Right cardiac atrium (tissue), 5 donors: Measurements from ENCODE around the gene UTP15. TPM values are rescaled to one million over a fixed set of nuclear protein-coding genes. Genes with fewer than 3 reads are reported as not detected.
A peak's percentile ranks its signal among the peaks of the same experiment; 100 is the strongest.

Experiments
- ATAC-seq, 2 donors: fragments of 200-7000 bp; cut with Tn5 transposase; one replicate each; pipeline versions ENCODE4 v1.8.0 to v1.9.1; 2020; ENCODE audit warnings: moderate library complexity in 2 of 2, mild to moderate bottlenecking in 1 of 2
- DNase-seq, 3 donors: peaks; one replicate each; pipeline ENCODE4 v3.0.0-alpha.2; 2020
- H3K27ac ChIP-seq: one replicate; pipeline ENCODE4 v1.5.1; 2013; ENCODE audit warnings: mild to moderate bottlenecking, low read length, control low read depth, moderate library complexity
- H3K27me3 ChIP-seq: one replicate; pipeline ENCODE4 v1.6.1; 2013; ENCODE audit not compliant: control insufficient read depth, insufficient read depth
- H3K4me1 ChIP-seq: one replicate; pipeline ENCODE4 v1.6.1; 2013; ENCODE audit warnings: low read length; ENCODE audit not compliant: control insufficient read depth, insufficient read depth
- H3K4me3 ChIP-seq: one replicate; pipeline ENCODE4 v1.5.1; 2013; ENCODE audit warnings: low read length, control low read depth
- H3K9me3 ChIP-seq: one replicate; pipeline ENCODE4 v1.6.1; 2013; ENCODE audit warnings: low read length; ENCODE audit not compliant: control insufficient read depth
- WGBS: extraction: QIAGEN DNeasy Blood & Tissue Kit; methylation state at CpG from one replicate; pipeline ENCODE4 v1.1.7; 2013; 5-methylcytosine and 5-hydroxymethylcytosine counted together
- intact Hi-C, 4 donors: fragments of 100-400 bp; cut with DNase I; formaldehyde crosslinking; loops; one replicate each; pipeline versions ENCODE4 v1.11.0 to v1.14.0; 2022 to 2023
- polyA plus RNA-seq: library from polyadenylated mRNA; stranded (reverse); fragments of 200-250 nt; gene quantifications from one replicate; pipeline ENCODE4 v1.2.3, GENCODE V29; 2013
- total RNA-seq, 4 donors: library from RNA; stranded (reverse); fragmentation: NEBNext Ultra II Directional; extraction: Animal tissue kit (Norgen Biotek cat#: 25700); gene quantifications; one replicate each; pipeline ENCODE4 v1.2.1, GENCODE V29; 2021
- donor health status: healthy with polysubstance abuse.
- donor health status: DM: no; HTN: yes; CAD: no.
- donor health status: DM: no; HTN: no; CAD: no.
- donor health status: DM: no; HTN: yes; CAD: no; lungs with severe emphysema.
- donor health status: DM: yes; HTN: yes; CAD: no.

Gene UTP15
- total and polyA plus RNA-seq, 5 donors = 3.4 to 13.4 (median 11.5) TPM

GRCh38 chr5:73625372-73625943 lies 59.9 kb downstream of the UTP15 start:
- H3K4me3 ChIP-seq = peak overlapping the region; percentile 96
- peak overlapping the region; percentile 42 for H3K27ac ChIP-seq
- peak in 1 of 3 donors; percentile 16 for DNase-seq
- no peaks in the 10 kb centered on the region for H3K9me3 ChIP-seq
- H3K4me1 ChIP-seq = no peaks in the 10 kb centered on the region
- H3K27me3 ChIP-seq = no peaks in the 10 kb centered on the region
- intact Hi-C loops = no loop called here
- peak; percentile 66 to 68 for ATAC-seq
- WGBS = under 1% methylated on average over 33 of the region's 33 CpGs

- Histone ChIP-seq H3K27me3 (no peaks in the 10 kb centered on the region), H3K4me1 (no peaks in the 10 kb centered on the region), H3K27ac (peak within 1 kb of the TSS; percentile 42), H3K4me3 (peak within 1 kb of the TSS; percentile 96), H3K9me3 (no peaks in the 10 kb centered on the region)
- DNase-seq (peak; percentile 49 to 81 (median 77)), ATAC-seq (peak; percentile 90 to 93)
- 1% methylated on average over 92 of the region's 92 CpGs for WGBS
- intact Hi-C loops = no loop called here
These were observed 60.6 kb downstream of the UTP15 start, which contains the start of gene ARHGEF28 for GRCh38 chr5:73625944-73626811. Gene ARHGEF28, plus strand, starts transcription at chr5:73626196. Its CDS starts 58,656 bp downstream, at chr5:73684852.

- ATAC-seq (no peak), DNase-seq (no peak)
- no peaks in the 10 kb centered on the region for H3K9me3 ChIP-seq
- no peaks in the 10 kb centered on the region for H3K27me3 ChIP-seq
- WGBS = 75% methylated on average over 14 of the region's 14 CpGs
- intact Hi-C loops = no loop called here
- H3K4me1 ChIP-seq = no peaks in the 10 kb centered on the region
- peak overlapping the region; percentile 96 for H3K4me3 ChIP-seq
- no peak overlapping the region for H3K27ac ChIP-seq
These were observed 61.3 kb downstream of the UTP15 start for GRCh38 chr5:73626814-73627313.

GRCh38 chr5:73629456-73629855 lies 63.9 kb downstream of the UTP15 start:
- no peak for ATAC-seq
- no peak for DNase-seq
- H3K27me3 ChIP-seq = no peaks in the 10 kb centered on the region
- intact Hi-C loops = no loop called here
- H3K27ac ChIP-seq = no peak overlapping the region
- no peak overlapping the region for H3K4me3 ChIP-seq
- no peaks in the 10 kb centered on the region for H3K9me3 ChIP-seq
- H3K4me1 ChIP-seq = no peaks in the 10 kb centered on the region

GRCh38 chr5:73630765-73631164 lies 65.2 kb downstream of the UTP15 start:
- no peaks in the 10 kb centered on the region for H3K27me3 ChIP-seq
- H3K27ac ChIP-seq = no peak overlapping the region
- DNase-seq (no peak), ATAC-seq (no peak)
- no peaks in the 10 kb centered on the region for H3K9me3 ChIP-seq
- H3K4me3 ChIP-seq = no peak overlapping the region
- no peaks in the 10 kb centered on the region for H3K4me1 ChIP-seq
- intact Hi-C loops = no loop called here

GRCh38 chr5:73631500-73631899 lies 66.0 kb downstream of the UTP15 start:
- Histone ChIP-seq H3K27ac (no peak overlapping the region), H3K27me3 (no peaks in the 10 kb centered on the region), H3K4me1 (no peaks in the 10 kb centered on the region), H3K4me3 (no peak overlapping the region), H3K9me3 (no peaks in the 10 kb centered on the region)
- no peak for ATAC-seq
- no peak for DNase-seq
- intact Hi-C loops = no loop called here

Other genes starting within 250 kb of the UTP15 start
- not detected for gene FOXD1, start 117.0 kb upstream of the UTP15 start, total RNA-seq
- 0.14 TPM for gene FOXD1, start 117.0 kb upstream of the UTP15 start, polyA plus RNA-seq
- gene BTF3, start 67.3 kb upstream of the UTP15 start, total RNA-seq = 100 to 1,000 TPM; 380 to 468 (median 414) TPM
- gene BTF3, start 67.3 kb upstream of the UTP15 start, polyA plus RNA-seq = 530 TPM
- gene ANKRA2, start 104 bp upstream of the UTP15 start, total RNA-seq = 10 to 100 TPM; 13.3 to 16.5 (median 15.1) TPM
- gene ANKRA2, start 104 bp upstream of the UTP15 start, polyA plus RNA-seq = 15.4 TPM
- 1 to 10 TPM; 1.1 to 1.7 (median 1.5) TPM for gene ARHGEF28, start 60.5 kb downstream of the UTP15 start, total RNA-seq
- 1.3 TPM for gene ARHGEF28, start 60.5 kb downstream of the UTP15 start, polyA plus RNA-seq